T-helper 1 cell (primary cell): Measurements from ENCODE around the gene SESN1.

Source experiments
- DNase-seq, 5 donors: peaks; one replicate each; pipeline ENCODE4 v3.0.0-alpha.2; 2012 to 2020

SESN1 gene

GRCh38 chr6:108955329-108955949 is 139.2 kb downstream of the SESN1 start:
- DNase-seq = peak in 1 of 5 donors; percentile 11

DNA sequence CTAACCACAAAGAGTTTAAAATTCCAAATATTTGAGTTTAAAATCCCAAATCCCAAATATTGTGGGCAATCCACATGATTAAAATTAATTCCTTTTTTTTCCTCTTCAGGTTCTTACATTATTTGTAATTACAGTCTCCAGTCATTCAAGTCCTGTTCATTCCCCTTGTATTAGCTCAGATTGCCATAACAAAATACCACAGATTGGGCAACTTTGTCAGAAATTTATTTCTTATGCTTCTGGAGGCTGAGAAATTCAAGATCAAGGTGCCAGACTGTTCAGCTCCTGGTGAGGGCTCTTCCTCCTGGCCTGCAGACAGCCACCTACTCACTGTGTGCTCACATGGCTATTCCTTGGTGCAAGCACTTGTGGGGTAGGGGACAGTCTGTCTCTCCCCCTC is 141.0 kb downstream of the SESN1 start:
- no peak for DNase-seq

GRCh38 chr6:108952776-108953486 is 141.7 kb downstream of the SESN1 start:
- DNase-seq = no peak

GRCh38 chr6:108951351-108951953 is 143.2 kb downstream of the SESN1 start:
- DNase-seq = no peak

DNA sequence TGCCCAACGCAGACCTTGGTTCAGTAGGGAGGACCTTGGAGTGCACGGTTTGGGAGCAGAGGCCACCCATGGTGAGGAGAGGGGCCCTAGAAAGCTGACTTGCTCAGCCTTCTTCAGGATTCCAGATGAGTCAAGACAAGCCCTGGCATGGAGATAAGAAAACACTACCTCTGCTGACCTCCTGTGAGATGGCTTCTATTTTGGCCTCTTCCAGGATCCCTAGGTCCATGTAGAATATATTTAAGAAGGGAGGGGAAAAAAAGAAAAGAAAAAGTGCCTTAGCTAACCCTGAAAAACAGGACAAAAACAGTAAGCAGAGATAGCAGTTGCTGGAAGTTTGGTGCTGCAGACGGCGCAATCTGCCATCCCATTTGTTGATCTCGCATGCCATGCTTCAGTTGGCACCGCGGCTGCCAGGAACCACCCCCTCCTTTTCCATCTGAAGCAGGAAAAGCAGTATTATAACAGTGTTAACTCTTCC is 146.4 kb downstream of the SESN1 start:
- no peak for DNase-seq

DNA sequence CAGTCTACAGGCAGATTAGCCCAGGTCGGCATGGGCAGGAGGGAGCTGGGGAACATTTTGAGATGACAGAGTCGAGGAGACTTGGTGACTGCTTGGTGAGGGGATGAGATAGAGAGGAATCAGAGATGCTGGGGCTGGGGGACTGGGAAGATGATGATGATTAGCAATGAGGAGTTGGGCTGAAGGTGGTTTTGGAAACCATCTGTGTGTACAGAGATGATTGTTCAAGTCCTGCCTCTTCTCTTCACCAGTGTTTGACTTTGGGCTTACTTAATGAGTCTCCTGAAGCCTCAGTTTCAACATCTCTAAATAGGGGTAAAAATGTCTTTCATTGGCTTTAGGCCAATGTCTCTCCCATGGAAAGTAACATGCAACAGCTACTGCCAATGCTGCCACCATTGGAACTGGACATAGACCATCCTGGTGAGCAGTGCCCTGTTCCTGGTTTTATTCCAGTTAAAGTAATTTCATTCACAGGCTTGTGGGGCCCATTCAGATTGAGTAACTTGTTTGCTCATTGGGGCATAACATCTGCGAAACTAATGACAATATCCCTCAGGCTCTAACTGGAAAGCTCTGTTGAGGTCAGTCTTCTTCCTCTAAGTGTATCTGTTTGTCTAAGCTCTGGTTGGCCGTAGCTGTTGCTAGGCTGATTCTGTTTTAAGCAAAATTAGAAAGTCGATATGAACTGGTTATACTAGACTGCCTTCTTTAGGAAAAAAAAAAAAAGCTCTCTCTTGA is 147.4 kb downstream of the SESN1 start:
- DNase-seq = no peak

DNA sequence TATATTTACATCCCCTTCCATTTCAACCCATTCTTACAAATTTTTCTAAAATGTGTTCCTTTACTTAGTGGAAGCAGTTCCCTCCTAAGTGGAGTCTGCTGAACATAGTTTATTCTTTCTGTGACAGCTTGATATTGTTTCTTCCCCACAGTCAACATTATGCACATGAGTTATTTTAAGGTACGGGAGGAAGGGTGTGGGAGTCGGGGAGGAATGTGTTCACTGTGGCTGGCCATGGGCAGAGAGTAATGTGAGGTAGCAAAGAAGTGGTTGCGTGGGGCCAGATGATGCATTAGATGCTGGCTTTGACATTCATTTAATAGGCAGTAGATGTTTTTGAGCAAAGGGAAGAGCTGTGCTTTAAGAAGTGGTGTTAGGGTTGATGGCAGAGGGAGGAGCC is 148.0 kb downstream of the SESN1 start:
- DNase-seq = no peak

- DNase-seq = no peak
Measured at GRCh38 chr6:108945681-108946159, 148.9 kb downstream of the SESN1 start.

- DNase-seq = no peak
Measured at GRCh38 chr6:108944707-108945680, 149.7 kb downstream of the SESN1 start.

DNA sequence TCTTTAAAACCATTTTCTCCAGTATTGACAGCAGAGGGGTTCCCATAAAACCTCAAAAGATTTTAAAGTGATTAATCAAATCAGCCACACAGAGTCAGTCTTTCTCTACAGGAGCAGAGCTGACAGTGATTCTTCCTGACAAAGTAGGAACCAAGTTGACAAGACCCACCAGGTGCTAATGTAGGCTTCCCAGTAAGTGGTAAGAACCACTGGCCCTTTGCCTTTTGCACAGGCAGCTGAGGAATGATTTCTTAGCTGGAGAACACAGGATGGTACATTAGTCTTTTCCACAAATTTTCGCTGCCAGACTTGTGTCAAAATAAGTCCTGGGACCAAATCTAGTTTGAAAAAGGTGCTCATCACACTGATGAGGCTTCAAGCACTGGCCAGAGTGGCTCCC is 150.6 kb downstream of the SESN1 start:
- no peak for DNase-seq

DNA sequence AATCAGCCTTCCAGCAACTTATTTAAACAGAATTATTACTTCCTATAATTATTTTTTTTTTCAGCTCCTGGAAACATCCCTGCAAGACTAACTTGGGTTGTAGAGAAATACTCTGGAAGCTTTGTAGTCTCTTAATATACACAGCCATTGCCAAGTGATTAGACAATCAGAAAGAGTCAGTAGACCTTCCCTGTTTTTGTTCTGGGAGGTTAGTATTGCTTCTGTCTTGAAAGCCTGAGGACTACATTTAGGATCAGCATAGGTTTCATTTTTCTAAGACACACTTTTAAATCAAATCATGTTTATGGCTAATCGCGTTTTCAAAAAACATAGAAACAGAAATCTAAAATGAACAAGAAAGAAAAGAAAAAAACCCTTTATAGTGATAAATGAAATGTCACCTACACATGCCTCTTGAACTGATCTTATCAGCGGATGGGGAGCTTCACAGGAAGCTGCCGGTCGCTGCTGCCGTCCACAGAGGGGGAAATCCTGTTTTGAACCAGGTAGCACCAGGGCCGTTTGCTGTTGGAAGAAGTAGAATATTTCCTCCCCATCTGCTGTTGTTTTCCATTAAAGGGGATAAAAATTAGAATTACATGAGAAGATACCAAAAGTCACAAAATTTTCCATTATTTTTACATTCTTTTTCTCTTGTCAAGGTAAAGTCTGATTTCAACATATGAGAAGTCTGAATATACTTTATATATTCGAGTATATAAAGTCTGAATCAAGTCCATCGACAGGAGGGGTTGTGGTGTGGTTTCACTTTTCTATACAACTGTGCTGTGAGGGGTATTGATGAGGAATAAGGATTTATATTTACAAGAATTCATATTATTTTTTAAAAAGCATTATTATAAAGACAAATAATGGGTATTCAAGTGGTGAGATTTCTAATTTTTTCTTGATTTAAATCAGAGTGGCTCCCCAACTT is 151.8 kb downstream of the SESN1 start:
- DNase-seq = peak; percentile 44 to 81 (median 60)

DNA sequence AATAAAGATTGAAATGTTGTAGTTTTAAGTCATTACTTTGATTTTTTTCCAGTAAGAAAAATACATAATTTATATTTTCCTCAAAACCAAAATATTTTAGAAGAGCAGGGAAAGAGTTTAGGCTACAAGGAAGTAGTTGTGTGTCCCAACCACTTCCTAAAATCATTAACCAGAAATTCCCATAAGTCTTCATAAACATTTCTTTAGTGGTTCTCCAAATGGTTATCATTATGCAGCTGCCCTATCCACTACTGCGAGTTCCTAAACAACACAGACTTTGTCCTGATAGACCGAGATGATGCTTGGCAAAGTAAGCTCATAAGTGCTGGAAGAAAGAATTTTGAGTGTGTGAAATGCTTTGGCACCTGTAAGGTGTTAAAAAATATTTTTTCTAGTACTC is 152.8 kb downstream of the SESN1 start:
- DNase-seq = no peak

- no peak for DNase-seq
Measured at GRCh38 chr6:108941281-108941680, 153.4 kb downstream of the SESN1 start.

- no peak for DNase-seq
Measured at GRCh38 chr6:108940741-108941140, 153.9 kb downstream of the SESN1 start.

GRCh38 chr6:108937170-108937569 is 157.5 kb downstream of the SESN1 start:
- no peak for DNase-seq
